ENCODE measurements around the gene TULP1.

TULP1 gene

DNA sequence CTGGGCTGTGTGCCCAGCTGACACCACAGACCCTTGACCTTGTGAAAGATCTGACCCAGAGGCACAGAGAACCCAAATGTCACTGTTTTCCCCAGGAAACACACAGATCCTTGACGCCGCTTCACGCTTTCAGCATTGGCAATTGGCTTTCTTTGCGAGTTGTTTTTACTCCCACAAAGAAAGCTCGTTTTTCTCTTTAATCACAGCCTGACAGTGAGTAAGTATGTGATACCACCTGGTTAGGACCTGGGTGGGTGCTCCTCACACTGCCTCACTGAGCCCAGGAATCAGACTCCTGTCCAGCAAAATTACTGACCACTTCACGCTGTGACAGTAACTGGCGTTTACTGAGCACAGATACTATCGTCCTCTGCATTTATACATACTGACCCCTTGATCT is 31.5 kb downstream of the TULP1 start:
- no peak for DNase-seq

DNA sequence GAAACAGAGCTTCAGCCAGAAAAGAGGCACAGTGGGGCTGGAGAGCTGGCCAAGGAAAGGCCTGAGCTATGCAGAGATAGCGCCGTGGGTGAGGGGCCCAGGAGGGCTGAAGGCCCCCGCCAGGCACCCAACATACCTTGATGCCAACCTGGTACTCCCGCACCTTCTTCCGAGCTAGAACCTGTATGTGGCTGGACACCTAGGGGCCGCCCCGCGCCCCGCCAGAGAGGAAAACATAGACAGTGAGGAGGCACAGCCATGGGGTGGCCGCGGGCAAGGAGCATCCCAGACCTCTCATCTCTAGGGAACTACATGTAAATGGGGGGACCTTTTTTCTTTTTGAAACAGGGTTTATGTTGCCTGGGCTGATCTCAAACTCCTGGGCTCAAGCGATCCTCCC is 32.5 kb downstream of the TULP1 start:
- no peak for DNase-seq

DNA sequence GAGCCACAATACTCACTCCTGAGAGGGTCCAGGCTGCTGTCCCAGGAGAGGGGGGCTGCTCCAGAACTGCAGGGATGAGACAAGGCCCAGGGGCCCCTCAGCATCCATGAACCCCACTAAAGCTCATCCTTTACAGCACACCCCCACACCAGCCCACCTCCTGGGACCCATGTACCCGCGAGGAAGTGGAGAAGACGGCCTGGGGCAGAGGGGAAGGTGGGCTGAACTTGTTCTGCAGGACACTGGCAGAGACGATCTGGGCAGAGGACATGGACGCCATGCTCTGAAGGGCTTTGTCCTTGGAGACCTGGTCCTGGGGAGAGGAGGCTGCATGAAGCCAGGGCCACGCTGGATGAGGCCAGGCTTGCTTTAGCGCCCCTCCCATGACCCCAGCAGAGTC is 34.4 kb downstream of the TULP1 start:
- no peak for DNase-seq

DNA sequence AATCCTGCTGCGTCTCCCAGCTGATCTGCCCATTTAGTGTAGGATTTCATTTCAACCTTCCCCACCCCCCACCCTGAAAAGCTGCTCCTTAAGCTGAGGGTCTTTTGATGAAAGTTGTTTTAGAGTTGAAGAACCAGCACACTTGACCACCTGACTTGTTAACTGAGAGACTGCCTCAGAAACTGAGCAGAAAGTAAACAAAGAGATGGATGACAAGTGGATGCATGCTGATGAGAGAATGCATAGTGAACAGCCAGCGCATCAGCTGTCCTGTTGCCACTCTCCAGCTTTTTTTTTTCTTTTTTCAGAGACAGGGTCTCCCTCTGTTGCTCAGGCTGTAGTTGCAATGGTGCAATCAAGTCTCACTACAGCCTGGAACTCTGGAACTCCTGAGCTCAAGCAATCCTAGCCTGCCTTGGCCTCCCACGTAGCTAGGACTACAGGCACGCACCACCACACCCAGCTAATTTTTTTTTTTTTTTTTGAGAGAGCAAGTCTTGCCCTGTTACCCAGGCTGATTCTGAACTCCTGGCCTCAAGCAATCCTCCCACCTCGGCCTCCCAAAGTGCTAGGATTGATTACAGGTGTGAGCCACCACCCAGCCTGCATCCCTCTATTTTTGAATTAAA is 35.0 kb downstream of the TULP1 start:
- no peak for DNase-seq

DNA sequence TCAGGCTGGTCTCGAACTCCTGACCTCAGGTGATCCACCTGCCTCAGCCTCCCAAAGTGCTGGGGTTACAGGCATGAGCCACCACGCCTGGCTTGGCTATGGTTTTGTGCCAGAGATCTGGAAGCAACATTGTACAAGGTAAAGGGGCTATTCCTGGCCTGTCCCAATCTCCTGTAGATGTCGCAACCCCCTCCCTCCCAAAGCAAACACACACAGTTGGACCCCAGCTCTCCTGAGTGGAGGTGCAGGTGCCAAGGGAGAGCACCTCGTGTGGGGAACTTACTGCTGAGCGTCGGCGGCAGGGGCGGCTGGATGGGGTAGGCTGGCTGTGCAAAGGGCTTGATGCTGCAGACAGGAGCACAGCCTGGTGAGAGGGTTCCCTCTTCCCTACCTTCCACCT is 35.7 kb downstream of the TULP1 start:
- DNase-seq, result no peak

DNA sequence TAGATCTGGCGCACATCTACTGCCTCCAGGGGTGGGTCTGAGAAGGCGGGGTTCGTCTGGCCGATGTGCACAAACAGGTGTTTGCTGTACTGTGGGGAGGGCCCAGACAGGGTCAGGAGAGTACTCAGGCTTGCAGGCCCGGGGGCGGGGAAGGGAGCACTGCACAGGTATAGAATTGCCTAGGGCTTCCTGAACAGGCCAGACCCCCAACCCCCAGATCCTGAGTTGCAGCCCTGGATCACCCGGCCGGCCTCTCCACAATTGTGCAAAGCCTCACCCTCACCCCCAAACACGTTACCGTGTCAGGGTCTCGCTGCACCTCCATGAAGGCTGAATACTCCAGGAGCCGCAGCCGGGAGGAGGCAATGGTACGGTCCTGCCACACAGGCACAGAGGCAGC is 36.7 kb downstream of the TULP1 start:
- no peak for DNase-seq

DNA sequence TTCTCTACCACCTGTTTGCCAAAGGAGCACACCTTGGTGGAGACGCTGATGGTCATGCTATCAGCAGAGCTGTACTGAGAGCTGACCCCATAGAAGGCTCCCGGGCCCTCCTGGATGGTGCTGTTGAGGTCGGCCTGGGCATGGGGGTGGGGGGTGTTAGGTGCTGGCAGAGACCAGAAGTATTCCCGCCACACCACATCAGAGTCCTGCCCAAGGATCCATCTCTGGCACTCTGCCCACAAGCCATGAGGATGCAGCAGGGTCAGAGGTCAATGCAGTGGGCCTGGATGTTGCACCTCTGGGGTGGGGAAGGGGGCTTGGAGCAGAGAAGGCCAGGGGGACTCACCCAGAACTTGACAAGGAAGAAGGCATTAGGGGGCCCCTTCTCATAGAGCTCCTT is 37.1 kb downstream of the TULP1 start:
- no peak for DNase-seq

DNA sequence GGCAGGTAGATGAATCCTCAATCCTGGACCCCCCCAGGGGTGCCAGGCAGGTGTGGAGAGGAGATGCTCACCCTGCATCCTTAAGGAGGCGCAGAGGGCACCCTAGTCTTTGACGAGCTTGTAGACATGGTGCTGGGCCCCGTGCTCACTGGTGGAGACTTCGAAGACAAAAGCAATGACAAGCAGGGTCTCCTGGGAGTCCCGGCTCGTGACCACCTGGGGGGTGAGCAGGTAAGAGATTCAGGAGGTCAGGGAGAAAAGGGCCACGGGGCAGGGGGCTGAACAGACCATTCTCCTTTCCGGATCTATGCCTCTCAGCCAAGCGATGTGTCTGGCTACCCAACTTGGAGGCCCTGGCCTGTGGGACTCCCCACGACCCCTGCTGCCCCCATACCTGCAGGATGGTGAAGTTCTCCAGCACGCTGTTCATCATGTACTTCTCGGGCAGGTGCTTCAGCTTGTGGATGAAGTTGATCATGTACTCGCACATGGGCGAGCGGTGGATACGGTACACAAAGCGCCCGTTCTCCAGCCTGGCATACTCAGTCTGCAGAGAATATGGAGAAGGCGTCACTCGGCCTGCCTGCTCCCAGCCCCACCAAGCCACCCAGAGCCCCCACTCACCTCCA is 37.6 kb downstream of the TULP1 start:
- no peak for DNase-seq

DNA sequence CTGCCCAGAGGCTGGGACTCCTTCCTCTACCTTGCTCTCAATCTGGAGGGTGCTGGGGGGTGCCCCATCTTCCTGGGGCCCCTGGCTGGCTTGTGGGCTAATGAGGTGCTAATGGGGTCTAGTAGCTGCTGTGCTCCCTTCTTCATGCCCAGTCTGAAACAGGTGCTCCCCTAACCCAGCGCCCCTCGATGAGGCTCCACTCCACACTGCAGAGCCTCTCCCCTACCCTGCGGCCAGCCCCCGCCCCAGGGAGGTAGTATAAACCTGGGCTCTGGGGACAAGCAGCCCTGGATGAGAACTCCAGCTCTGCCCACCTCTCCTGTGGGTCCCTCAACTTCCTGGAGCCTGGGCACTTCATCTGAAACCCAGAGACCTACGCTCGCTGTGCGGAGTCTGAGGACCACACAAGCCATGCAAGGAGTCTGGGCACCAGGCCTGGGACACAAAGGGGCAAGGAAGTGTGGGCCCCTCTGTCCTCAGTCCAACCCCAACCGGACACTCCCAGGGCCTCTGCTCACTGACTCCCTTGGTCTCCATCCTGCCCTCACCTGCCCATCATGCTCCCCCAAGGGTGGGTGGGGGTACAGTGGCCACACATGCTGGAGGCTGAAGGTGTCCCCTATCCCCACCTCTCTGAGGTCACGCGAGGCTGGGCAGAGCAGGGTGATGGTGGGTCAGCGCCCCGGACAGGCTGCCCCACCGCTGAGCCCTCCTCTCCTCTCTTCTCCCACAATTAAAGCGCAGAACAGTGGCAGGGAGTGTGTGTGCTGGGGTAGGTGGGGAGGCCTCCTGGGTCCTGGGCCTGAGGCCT is 38.4 kb downstream of the TULP1 start:
- no peak for DNase-seq

DNA sequence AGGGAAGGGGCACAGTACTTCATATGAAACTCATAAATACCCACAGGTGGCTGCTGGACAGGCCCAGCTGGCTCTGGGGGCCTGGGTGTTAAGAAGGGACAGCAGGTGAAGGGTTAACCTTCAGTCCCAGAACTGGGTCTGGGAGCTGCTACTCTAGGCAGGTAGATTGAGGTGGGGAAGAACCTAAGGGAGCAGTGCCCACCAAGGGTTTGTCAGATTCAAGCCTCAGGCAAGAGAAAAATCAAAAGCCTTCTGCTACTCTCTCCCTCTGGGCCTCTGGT is 38.9 kb downstream of the TULP1 start:
- no peak for DNase-seq

DNA sequence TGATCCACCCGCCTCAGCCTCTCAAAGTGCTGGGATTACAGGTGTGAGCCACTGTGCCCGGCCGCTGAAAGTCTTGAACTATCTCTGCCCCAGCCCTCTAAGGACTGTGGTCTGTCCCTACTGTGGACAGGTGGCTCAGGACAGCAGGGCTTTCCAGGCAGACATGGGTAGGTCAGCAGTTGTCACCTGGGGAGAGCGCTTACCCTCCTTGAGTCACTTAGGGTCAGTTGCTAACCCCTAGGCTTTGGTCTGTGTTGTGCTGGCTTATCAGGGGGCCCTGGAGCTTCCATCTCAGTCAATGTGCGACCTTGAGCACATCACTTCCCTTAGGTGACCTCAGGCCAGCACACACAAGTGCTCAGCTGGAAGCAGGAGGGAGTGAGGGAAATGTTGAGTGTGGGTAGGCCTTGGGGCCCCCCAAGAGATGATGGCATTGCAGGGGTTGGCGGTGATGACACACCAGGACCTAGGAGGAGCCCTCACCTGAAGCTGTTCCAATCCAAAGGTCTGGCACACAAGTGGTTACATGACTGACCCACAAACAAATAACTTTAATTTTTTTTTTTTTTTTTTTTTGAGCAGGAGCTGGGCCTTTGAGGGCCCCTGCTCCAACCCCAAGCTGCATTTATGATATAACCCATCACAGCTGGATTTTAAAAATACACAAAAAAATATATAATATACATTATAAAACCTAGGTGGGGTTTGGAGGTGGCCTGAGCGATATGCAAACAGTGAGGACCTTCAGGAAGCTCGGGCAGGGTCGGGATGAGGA is 39.4 kb downstream of the TULP1 start:
- no peak for DNase-seq

DNA sequence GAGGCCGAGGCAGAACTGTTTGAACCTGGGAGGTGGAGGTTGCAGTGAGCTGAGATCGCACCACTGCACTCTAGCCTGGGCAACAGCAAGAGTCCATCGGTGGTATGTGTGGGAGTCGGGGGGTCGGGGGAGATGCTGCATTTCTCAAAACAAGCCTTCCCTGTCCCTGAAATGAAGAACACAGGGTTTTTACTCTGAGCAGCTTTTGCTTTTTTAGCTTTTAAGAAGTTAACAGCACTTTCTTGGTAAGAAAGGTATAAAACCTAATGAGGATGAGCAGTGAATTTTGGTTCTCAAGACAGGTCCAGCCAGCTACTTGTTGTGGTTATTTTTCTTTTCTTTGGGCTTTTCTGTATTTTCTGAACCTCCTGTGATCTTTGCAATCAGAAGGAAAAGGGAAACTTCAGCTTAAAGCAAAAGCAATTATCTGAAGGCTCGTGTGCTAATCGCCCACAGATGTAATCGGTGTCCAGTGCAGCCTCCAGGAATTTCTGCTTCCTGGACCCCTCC is 40.8 kb downstream of the TULP1 start:
- no peak for DNase-seq

DNA sequence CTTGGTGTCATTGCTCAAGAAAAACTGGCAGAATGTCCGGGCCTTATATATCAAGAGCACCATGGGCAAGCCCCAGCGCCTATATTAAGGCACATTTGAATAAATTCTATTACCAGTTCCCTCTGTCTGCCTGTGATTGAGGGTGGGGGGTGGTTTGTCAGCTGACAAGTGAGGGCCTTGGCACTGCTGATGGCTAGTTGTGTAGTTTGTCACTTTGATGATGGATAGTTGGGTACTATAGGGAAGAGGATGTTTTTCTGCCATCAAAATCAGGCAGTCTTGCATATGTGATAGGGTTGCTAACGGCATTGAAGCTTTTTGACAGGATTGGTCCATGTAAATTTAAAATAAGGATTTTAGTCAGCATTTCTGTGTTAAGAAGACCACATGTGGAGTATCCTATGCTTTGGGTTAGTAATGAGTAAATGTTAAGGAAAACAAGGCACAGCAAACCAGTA is 42.0 kb downstream of the TULP1 start:
- no peak for DNase-seq

DNA sequence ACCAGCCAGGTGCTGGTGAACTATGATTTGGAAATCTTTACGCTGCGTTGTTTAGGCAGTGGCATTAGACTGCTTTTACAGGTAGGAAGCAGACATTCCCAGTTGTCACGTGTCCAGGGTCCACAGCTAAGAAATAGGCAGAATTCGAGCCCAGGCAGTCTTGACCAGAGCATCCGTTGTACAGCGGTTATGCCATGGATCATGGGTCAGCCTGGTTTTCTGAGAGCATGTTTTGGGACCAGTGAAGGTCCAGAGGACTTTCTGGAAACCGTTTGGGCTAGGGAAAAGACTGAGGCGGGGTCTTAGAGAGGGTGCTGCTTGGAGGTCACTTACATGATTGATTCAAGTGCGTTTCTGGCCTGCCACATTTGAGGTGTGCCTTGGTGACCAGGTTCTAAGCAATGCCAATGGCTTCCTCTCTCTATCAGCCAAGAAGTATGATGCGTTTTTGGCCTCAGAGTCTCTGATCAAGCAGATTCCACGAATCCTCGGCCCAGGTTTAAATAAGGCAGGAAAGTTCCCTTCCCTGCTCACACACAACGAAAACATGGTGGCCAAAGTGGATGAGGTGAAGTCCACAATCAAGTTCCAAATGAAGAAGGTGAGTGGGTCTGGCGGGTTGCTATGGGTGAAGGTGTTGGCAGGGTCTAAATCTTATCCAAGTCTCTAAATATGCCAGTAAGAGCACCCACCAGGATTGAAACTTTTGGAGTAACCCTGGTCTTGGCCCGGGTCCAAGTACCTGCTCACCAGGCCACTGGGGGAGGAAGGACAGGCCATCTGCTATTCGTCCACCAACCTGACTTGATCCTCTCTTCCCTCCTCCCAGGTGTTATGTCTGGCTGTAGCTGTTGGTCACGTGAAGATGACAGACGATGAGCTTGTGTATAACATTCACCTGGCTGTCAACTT is 42.7 kb downstream of the TULP1 start:
- no peak for DNase-seq

DNA sequence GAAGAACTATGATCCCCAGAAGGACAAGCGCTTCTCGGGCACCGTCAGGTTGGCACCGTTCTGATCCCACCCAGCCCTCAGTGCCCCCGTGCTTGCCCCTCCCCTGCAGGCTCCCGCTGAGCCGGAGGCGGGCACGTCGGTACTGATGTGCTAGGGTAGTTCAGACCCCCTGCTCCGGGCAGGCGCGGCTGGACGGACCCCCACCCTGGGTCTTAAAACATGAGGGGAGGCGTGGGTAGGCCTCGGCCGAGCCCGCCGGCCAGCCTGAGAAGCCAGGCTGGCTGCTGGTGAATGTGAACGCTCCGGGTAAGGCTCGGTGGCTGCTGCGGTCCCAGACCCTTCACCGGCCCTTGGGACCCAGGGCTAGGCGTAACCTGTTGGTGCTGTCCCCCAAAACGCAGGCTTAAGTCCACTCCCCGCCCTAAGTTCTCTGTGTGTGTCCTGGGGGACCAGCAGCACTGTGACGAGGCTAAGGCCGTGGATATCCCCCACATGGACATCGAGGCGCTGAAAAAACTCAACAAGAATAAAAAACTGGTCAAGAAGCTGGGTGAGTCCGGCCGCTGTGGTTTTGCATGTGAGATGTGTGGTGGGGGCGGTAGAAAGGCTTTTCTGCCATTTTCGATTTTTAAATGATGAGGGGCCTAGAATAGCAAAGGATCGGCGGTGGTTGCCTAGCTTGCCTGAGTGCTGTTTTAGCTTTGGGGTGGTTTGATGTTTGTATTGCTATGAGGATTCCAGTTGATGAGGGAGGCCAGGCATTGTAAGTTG is 43.5 kb downstream of the TULP1 start:
- no peak for DNase-seq

DNA sequence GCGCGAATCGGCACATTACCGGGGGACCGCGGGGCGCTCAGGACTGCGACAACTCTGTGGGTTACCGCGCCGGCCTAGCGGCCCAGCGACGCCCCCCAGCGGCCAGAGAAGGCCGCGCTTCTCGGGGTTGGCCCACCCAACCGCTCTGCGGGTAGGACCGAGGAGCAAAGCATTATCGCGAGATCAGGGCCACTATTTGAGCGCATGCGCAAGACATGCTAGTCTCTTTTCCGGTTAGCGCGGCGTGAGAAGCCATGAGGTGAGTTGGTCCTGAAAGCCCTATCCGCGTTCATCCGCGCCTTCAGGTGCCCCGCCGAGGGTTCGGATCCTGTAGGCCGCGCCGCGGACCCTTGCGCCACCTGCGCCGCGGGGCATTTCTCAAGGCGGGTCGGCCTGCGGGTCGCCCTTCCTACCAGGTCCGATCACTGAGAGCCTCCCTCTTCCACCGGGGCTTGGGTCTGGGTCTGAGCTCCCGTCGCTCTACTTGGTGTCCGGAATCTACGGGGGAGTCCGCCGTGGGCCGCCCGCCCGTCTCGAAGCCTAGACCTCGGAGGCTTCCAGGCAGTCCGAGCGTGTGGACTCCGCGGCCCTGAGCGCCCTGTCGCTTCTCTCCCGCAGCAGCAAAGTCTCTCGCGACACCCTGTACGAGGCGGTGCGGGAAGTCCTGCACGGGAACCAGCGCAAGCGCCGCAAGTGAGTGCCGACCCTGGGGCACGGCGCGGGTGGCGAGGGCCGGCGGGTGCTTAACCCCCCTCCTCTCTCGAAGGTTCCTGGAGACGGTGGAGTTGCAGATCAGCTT is 44.3 kb downstream of the TULP1 start, which contains the start of gene RPL10A:
Gene RPL10A, plus strand, starts transcription at position 221 of the 799 bp plus-strand sequence. Its CDS starts 34 bp downstream, at position 255.
- peak; percentile 97 for DNase-seq

DNA sequence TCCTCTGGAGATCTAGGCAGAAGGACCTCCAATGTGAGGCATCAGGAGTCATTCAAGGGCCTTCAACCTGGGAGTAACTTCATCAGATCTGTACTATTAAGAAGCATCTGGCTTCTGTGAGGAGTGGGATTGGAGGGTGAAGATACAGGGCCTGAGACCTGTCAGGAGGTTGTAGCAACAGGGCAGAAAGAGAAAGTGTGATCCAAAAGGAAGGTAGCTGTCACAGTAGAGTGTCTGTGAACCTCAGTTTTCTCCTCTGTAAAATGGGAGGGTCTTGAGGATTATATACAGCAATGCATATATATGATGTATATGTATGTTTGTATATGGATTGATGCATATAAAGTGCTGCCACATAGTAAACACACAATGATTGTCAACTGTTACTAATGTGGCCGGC is 47.0 kb downstream of the TULP1 start:
- DNase-seq, result no peak

DNA sequence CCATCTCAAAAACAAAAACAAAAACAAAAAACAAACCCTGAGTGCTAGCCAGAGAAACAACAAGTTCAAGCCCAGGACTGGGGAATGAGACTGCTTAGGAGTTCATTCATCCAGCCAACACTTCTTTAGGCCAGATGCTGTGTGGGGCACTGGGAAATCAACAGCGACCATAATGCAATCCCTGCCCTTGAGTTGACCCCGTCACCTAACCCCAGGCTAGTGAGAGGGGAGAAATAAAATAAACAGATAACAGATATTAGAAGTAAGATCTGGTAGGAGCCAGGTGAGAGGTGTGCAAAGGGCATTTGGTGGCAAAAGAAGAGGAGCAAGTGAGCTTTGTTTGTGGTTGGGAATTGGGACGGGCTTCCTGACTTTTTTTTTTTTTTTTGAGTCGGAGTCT is 49.4 kb downstream of the TULP1 start:
- DNase-seq, result no peak

DNA sequence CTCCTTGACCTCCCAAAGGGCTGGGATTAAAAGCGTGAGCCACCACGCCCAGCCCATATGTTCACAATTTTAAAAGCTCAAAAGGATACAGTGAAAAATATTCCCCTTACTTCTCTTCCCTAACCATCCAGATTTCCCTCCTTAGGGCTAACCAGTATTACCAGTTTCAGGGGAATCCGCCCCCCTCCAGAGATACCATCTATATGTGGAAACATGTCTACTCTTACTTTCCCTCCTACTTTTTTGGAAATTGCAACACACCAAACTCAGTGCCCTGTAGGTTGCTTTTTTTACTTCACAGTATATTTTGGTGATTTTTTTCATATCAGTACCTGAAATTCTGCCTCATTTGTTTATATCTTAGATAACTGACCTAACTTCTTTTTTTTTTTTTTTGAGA is 51.4 kb downstream of the TULP1 start:
- DNase-seq, result no peak

DNA sequence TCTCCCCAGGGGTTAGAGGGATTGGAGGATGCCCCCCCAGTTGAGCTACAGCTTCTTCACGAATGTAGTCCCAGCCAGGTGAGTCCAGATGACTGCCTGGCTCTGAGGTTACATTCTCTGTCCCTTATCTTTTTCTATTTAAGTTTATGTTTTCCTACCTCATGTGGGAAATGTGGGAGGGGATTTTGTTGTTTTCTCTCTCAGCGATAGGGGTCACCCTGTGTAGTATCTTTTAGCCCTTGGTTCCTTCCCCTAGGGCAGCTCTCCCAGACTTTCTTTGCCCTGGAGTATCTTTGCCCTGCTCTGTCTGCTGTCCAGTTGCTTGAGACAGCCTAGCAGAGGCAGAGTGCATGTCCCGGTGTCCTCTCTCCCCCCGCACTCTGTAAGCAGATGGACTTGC is 54.8 kb downstream of the TULP1 start:
- DNase-seq, result no peak

All from inflammatory macrophage treated with lipopolysaccharide for 4 hours (primary cell).